ENCODE measurements around the gene CKAP5.

The CKAP5 gene

DNA sequence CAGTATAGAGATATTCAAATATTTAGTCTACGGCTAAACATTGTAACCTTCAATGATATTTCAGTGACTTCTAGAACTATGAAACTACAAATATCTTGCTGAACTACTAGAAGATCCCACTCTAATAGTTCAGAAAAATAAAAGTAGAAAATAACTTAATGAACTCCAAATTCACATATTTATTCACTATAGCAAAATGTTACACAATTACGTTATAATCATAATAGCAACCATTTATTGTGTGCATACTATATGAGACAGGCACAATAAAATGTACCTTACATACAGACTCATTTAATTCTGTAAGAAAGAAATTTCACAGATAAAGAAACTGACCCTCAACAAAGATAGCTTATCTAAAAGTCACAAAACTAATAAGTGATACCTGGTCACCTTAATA, 69.2 kb downstream of the CKAP5 start:
- no peak overlapping the region for H3K4me3 ChIP-seq (ENCODE audit: low read length)
- TF ChIP-seq, protein P1, sequence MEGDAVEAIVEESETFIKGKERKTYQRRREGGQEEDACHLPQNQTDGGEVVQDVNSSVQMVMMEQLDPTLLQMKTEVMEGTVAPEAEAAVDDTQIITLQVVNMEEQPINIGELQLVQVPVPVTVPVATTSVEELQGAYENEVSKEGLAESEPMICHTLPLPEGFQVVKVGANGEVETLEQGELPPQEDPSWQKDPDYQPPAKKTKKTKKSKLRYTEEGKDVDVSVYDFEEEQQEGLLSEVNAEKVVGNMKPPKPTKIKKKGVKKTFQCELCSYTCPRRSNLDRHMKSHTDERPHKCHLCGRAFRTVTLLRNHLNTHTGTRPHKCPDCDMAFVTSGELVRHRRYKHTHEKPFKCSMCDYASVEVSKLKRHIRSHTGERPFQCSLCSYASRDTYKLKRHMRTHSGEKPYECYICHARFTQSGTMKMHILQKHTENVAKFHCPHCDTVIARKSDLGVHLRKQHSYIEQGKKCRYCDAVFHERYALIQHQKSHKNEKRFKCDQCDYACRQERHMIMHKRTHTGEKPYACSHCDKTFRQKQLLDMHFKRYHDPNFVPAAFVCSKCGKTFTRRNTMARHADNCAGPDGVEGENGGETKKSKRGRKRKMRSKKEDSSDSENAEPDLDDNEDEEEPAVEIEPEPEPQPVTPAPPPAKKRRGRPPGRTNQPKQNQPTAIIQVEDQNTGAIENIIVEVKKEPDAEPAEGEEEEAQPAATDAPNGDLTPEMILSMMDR (conservative IDR thresholded peaks at IDR 0.05; ENCODE audit: low read depth, low read length) = no peak
- DNase-seq (ENCODE audit: low read depth) = no peak

DNA sequence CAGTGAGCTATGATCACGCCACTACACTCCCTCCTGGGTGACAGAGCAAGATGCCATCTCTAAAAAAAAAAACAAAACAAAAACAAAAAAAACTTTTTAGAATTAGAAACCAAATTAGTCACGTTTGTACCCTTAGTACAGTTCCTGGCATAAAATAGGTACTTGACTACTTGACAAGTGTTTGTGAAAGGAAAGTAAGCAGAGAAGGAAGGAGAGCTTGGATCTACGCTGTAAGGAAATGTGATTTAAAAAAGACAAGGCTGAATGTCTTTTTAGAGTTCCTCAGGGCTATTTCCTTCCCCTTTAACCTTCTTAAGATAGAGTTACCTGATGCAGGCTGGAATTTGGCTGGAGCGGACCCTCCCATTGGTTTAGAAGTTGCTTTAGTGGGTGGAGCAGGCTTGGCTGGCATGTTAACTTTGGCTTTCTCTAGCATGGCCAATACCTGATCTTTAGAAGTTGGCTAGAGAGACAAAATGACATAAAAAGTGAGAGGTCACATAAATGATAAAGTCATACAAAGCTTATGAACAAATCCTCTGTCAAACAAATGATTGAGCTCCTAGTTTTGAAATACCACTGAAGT, 76.4 kb downstream of the CKAP5 start:
- DNase-seq (ENCODE audit: low read depth) = no peak
- TF ChIP-seq, protein P1 (conservative IDR thresholded peaks at IDR 0.05; ENCODE audit: low read depth, low read length) = no peak
- H3K4me3 ChIP-seq (ENCODE audit: low read length) = no peak overlapping the region

DNA sequence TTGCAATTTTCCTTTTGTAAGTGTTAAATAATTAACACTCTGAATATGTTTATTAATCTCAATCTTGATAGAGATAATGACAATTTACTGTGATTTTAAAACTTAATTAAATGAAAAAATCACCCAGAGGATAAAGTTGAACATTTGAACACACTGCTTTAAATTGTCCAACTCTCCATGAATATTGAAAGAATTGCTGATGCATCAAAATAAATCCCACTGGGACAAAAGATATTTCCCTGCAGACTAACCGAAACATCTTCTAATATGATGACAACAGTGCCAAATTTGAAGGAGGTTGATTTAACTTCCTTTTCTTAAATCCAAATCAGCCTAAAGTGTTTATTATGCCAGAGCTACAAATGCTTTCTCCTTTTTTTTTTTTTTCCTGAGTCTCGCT, 79.4 kb downstream of the CKAP5 start:
- TF ChIP-seq, protein P1 (conservative IDR thresholded peaks at IDR 0.05; ENCODE audit: low read depth, low read length) = no peak
- no peak overlapping the region for H3K4me3 ChIP-seq (ENCODE audit: low read length)
- DNase-seq (ENCODE audit: low read depth) = no peak

DNA sequence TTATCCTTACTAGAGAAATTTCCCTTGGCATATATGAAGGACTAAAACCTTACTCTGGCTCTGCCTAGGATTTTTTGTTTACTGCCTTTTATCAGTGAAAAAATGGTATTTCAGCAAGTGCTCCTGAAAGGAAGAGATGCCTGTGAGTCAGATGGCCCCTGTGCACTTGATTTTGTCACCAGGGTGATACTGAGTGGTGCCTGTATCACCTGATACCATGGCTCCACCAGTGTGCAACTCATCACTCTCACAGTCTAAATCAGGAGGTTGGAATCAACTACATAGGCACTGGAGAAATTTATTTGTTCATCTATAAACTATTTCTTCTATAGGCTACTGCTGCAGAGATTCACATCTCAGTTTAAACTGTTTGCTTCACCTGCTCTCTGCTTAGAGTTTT, 83.8 kb downstream of the CKAP5 start:
- TF ChIP-seq, protein P1 (conservative IDR thresholded peaks at IDR 0.05; ENCODE audit: low read depth, low read length) = no peak
- DNase-seq (ENCODE audit: low read depth) = no peak
- H3K4me3 ChIP-seq (ENCODE audit: low read length) = no peak overlapping the region

DNA sequence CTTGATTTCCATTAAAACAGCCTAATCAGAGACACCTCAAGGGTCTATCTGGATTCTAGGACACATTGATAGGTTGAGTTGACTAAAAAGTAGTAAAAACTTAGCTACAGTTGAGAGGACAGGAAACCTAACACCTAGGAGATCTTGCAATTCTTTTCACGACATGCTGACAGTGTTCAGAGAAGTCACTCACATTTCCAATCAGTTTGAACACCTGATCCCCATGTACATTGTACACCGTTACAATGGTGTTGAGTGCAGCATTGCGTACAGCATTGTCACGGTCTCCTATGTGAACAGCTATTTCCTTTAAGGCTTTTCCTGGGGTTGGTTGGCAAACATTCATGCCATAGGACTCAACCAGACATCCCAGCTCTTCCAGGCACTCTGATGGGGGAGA, 84.3 kb downstream of the CKAP5 start:
- DNase-seq (ENCODE audit: low read depth) = no peak

DNA sequence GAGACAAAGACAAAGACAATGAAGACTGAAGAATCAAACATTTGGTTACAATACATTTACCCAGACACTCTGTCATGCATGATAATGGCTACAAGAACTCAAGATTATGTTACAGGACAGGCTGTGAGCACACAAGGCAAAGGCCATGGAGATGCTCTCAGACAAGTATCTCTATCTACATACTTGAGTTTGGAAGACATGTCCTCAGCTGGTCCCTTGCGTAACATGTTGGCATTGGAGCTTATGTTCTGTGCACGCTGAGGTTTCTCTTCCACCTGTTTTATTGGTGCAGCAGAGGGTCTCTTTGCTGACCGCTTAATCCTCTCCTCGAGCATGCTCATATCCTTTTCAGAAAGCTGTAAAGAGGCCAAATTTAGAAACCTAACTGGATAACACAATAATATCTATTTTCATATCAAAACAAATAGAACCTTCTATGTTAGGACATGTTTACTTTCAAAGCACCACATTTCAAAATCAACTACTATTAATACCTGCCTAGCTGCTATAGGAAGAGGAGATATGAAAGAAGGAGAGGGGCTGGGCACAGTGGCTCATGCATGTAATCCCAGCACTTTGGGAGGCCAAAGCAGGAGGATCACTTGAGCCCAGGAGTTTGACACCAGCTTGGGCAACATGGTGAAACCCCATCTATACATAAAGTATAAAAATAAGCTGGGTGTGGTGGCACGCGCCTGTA, 85.5 kb downstream of the CKAP5 start:
- TF ChIP-seq, protein P1 (conservative IDR thresholded peaks at IDR 0.05; ENCODE audit: low read depth, low read length) = no peak
- DNase-seq (ENCODE audit: low read depth) = no peak
- no peak overlapping the region for H3K4me3 ChIP-seq (ENCODE audit: low read length)

More for the DNA sequence above, 84.3 kb downstream of the CKAP5 start:
- TF ChIP-seq, protein P1 (conservative IDR thresholded peaks at IDR 0.05; ENCODE audit: low read depth, low read length) = no peak
- no peak overlapping the region for H3K4me3 ChIP-seq (ENCODE audit: low read length)

DNA sequence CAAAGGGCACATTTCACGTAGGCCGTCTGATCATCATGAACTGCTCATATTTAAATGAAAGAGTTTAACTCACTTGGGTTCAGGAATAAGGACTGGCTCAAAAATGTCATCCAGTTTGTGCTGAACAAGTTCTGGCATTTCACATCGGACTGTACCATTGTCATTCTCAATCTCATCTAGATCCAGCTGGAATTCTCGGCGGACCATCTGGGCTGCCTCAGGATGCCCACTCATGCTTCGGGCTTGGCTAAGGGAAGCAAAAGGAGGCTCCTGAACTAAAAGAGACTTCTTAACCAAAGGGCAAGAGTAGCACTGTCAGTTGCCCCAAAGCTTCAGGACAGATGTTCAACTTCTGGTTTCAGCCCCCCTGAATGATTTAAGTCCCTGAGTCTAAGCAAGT, 86.9 kb downstream of the CKAP5 start:
- no peak for DNase-seq (ENCODE audit: low read depth)
- TF ChIP-seq, protein P1 (conservative IDR thresholded peaks at IDR 0.05; ENCODE audit: low read depth, low read length) = no peak
- no peak overlapping the region for H3K4me3 ChIP-seq (ENCODE audit: low read length)

Data from retinal pigment epithelial cell (primary cell).